Stimulated activated CD4-positive, alpha-beta T cell treated with anti-CD3 and anti-CD28 coated beads, Interleukin-4, amount 100 ng/mL, for 48 hours (primary cell): ENCODE results near the gene CACNB4.

Source experiments
- DNase-seq, 2 donors: peaks; one replicate each; pipeline ENCODE4 v3.0.0-alpha.2; 2020; ENCODE audit warnings: low read depth in 2 of 2

CACNB4 gene

GRCh38 chr2:152088006-152088405 is 10.8 kb downstream of the CACNB4 start:
- DNase-seq = no peak

GRCh38 chr2:152086231-152086630 is 12.6 kb downstream of the CACNB4 start:
- no peak for DNase-seq

- DNase-seq = no peak
Observed at GRCh38 chr2:152084076-152084475, 14.8 kb downstream of the CACNB4 start.

GRCh38 chr2:152083202-152083875 is 15.5 kb downstream of the CACNB4 start:
- no peak for DNase-seq

GRCh38 chr2:152078662-152079061 is 20.2 kb downstream of the CACNB4 start:
- no peak for DNase-seq

- DNase-seq = no peak
Observed at GRCh38 chr2:152078023-152078422, 20.8 kb downstream of the CACNB4 start.

- no peak for DNase-seq
Observed at GRCh38 chr2:152075461-152076050, 23.3 kb downstream of the CACNB4 start.

GRCh38 chr2:152072011-152072410 is 26.8 kb downstream of the CACNB4 start:
- no peak for DNase-seq

- DNase-seq = no peak
Observed at GRCh38 chr2:152071518-152071917, 27.3 kb downstream of the CACNB4 start.

GRCh38 chr2:152071092-152071491 is 27.8 kb downstream of the CACNB4 start:
- no peak for DNase-seq

GRCh38 chr2:152068226-152068625 is 30.6 kb downstream of the CACNB4 start:
- DNase-seq = no peak

GRCh38 chr2:152067823-152068222 is 31.0 kb downstream of the CACNB4 start:
- no peak for DNase-seq

- no peak for DNase-seq
Observed at GRCh38 chr2:152065945-152066344, 32.9 kb downstream of the CACNB4 start.

- no peak for DNase-seq
Observed at GRCh38 chr2:152064001-152064400, 34.8 kb downstream of the CACNB4 start.

GRCh38 chr2:152063325-152063924 is 35.4 kb downstream of the CACNB4 start:
- no peak for DNase-seq

- no peak for DNase-seq
Observed at GRCh38 chr2:152062125-152063091, 36.4 kb downstream of the CACNB4 start.

- DNase-seq = no peak
Observed at GRCh38 chr2:152061383-152061782, 37.5 kb downstream of the CACNB4 start.

- no peak for DNase-seq
Observed at GRCh38 chr2:152058655-152059054, 40.2 kb downstream of the CACNB4 start.

- DNase-seq = no peak
Observed at GRCh38 chr2:152056418-152056817, 42.4 kb downstream of the CACNB4 start.

GRCh38 chr2:152055366-152056108 is 43.3 kb downstream of the CACNB4 start:
- no peak for DNase-seq

GRCh38 chr2:152054593-152054992 is 44.3 kb downstream of the CACNB4 start:
- no peak for DNase-seq
